Stomach smooth muscle (tissue), 2 donors: ENCODE measurements around the gene MIA2.
"Not testable (repeated sequence)": the region's sequence is repeated elsewhere in the genome, so short reads cannot be mapped to it uniquely, and the experiment has no call there.

Experiments
- H3K27ac ChIP-seq: one replicate; pipeline ENCODE4 v1.7.0; 2013; ENCODE audit warnings: mild to moderate bottlenecking, low read length, inconsistent platforms
- H3K27me3 ChIP-seq, 2 donors: one replicate each; pipeline ENCODE4 v1.7.0; 2013; ENCODE audit warnings: low read length in 2 of 2; ENCODE audit not compliant: insufficient read depth in 2 of 2, control insufficient read depth in 1 of 2
- H3K36me3 ChIP-seq, 2 donors: one replicate each; pipeline ENCODE4 v1.7.0; 2013; ENCODE audit warnings: low read length in 2 of 2; ENCODE audit not compliant: control insufficient read depth in 2 of 2, insufficient read depth in 2 of 2
- H3K4me1 ChIP-seq: one replicate; pipeline ENCODE4 v1.7.0; 2013; ENCODE audit warnings: low read length; ENCODE audit not compliant: control insufficient read depth, insufficient read depth
- H3K4me3 ChIP-seq, 2 donors: one replicate each; pipeline ENCODE4 v1.7.0; 2013; ENCODE audit warnings: low read length in 2 of 2
- H3K9ac ChIP-seq, 2 donors: one replicate each; pipeline ENCODE4 v1.7.0; 2013; ENCODE audit warnings: low read length in 2 of 2, mild to moderate bottlenecking in 1 of 2
- H3K9me3 ChIP-seq, 2 donors: one replicate each; pipeline ENCODE4 v1.7.0; 2013; ENCODE audit warnings: low read length in 2 of 2; ENCODE audit not compliant: control insufficient read depth in 2 of 2
- donor health status: healthy.
- donor health status: Pancreatic carcinoma.

MIA2 gene

GRCh38 chr14:39217214-39217879 lies 16.4 kb upstream of the MIA2 start:
- H3K27ac ChIP-seq: no peak overlapping the region
- H3K9ac ChIP-seq: no peak overlapping the region
- no peaks in the 10 kb centered on the region for H3K4me1 ChIP-seq
- no peaks in the 10 kb centered on the region for H3K36me3 ChIP-seq
- H3K9me3 ChIP-seq: no peaks in the 10 kb centered on the region
- no peak overlapping the region for H3K4me3 ChIP-seq
- no peaks in the 10 kb centered on the region for H3K27me3 ChIP-seq

- Histone ChIP-seq H3K9me3 (no peaks in the 10 kb centered on the region), H3K9ac (no peak overlapping the region), H3K27me3 (no peaks in the 10 kb centered on the region), H3K27ac (no peak overlapping the region), H3K36me3 (no peaks in the 10 kb centered on the region), H3K4me3 (no peak overlapping the region), H3K4me1 (no peaks in the 10 kb centered on the region)
Measured at GRCh38 chr14:39218171-39218769, 15.4 kb upstream of the MIA2 start.

GRCh38 chr14:39219075-39219499 lies 14.6 kb upstream of the MIA2 start:
- Histone ChIP-seq H3K4me3 (no peak overlapping the region), H3K9ac (no peak overlapping the region), H3K4me1 (no peaks in the 10 kb centered on the region), H3K27ac (no peak overlapping the region), H3K27me3 (no peaks in the 10 kb centered on the region), H3K36me3 (no peaks in the 10 kb centered on the region), H3K9me3 (no peaks in the 10 kb centered on the region)

GRCh38 chr14:39220473-39220872 lies 13.2 kb upstream of the MIA2 start:
- H3K4me1 ChIP-seq, H3K9ac ChIP-seq, H3K27me3 ChIP-seq, H3K27ac ChIP-seq, H3K36me3 ChIP-seq, H3K9me3 ChIP-seq, H3K4me3 ChIP-seq: not testable (repeated sequence)

- H3K36me3 ChIP-seq: no peaks in the 10 kb centered on the region
- no peaks in the 10 kb centered on the region for H3K4me1 ChIP-seq
- no peaks in the 10 kb centered on the region for H3K27me3 ChIP-seq
- H3K9ac ChIP-seq: no peak overlapping the region
- no peak overlapping the region for H3K27ac ChIP-seq
- H3K4me3 ChIP-seq: no peak overlapping the region
- H3K9me3 ChIP-seq: no peaks in the 10 kb centered on the region
Measured at GRCh38 chr14:39228044-39228443, 5.7 kb upstream of the MIA2 start.

GRCh38 chr14:39228509-39229221 lies 5.0 kb upstream of the MIA2 start:
- no peak overlapping the region for H3K27ac ChIP-seq
- H3K36me3 ChIP-seq: no peaks in the 10 kb centered on the region
- no peaks in the 10 kb centered on the region for H3K4me1 ChIP-seq
- H3K27me3 ChIP-seq: no peaks in the 10 kb centered on the region
- H3K9me3 ChIP-seq: no peaks in the 10 kb centered on the region
- H3K9ac ChIP-seq: no peak overlapping the region
- H3K4me3 ChIP-seq: no peak overlapping the region

- H3K27ac ChIP-seq: no peak overlapping the region
- no peak overlapping the region for H3K9ac ChIP-seq
- H3K9me3 ChIP-seq: no peaks in the 10 kb centered on the region
- H3K36me3 ChIP-seq: no peaks in the 10 kb centered on the region
- H3K4me3 ChIP-seq: no peak overlapping the region
- no peaks in the 10 kb centered on the region for H3K27me3 ChIP-seq
- no peaks in the 10 kb centered on the region for H3K4me1 ChIP-seq
Measured at GRCh38 chr14:39229222-39229543, 4.5 kb upstream of the MIA2 start.

- H3K9ac ChIP-seq: no peak overlapping the region
- no peaks in the 10 kb centered on the region for H3K9me3 ChIP-seq
- H3K4me1 ChIP-seq: no peaks in the 10 kb centered on the region
- no peaks in the 10 kb centered on the region for H3K36me3 ChIP-seq
- no peak overlapping the region for H3K27ac ChIP-seq
- no peak overlapping the region for H3K4me3 ChIP-seq
- H3K27me3 ChIP-seq: no peaks in the 10 kb centered on the region
Measured at GRCh38 chr14:39229601-39230110, 4.1 kb upstream of the MIA2 start.

- Histone ChIP-seq H3K27ac (no peak overlapping the region), H3K27me3 (no peaks in the 10 kb centered on the region), H3K36me3 (no peaks in the 10 kb centered on the region), H3K4me3 (no peak overlapping the region), H3K4me1 (no peaks in the 10 kb centered on the region), H3K9ac (no peak overlapping the region), H3K9me3 (no peaks in the 10 kb centered on the region)
Measured at GRCh38 chr14:39230416-39231035, 3.2 kb upstream of the MIA2 start.

GRCh38 chr14:39231751-39232553 lies 1.8 kb upstream of the MIA2 start:
- H3K9me3 ChIP-seq, H3K27me3 ChIP-seq, H3K9ac ChIP-seq, H3K4me1 ChIP-seq, H3K36me3 ChIP-seq, H3K27ac ChIP-seq, H3K4me3 ChIP-seq: not testable (repeated sequence)
